GM19324 (cell line): ENCODE measurements around the gene UHRF2.
"Not testable (repeated sequence)": the region's sequence is repeated elsewhere in the genome, so short reads cannot be mapped to it uniquely, and the experiment has no call there.

ENCODE experiments used
- ATAC-seq: cut with Tn5 transposase; IDR thresholded peaks from one replicate; pipeline ENCODE4 v1.9.1; 2021; ENCODE audit warnings: mild to moderate bottlenecking, moderate library complexity; ENCODE audit not compliant: unreplicated experiment, low FRiP score

The UHRF2 gene

GRCh38 chr9:6484210-6484609 is 71.2 kb downstream of the UHRF2 start:
- no peak for ATAC-seq

- no peak for ATAC-seq
These were observed 75.4 kb downstream of the UHRF2 start for GRCh38 chr9:6488395-6488794.

GRCh38 chr9:6489099-6489498 is 76.1 kb downstream of the UHRF2 start:
- ATAC-seq, result no peak

- no peak for ATAC-seq
These were observed 77.9 kb downstream of the UHRF2 start for GRCh38 chr9:6490863-6491262.

GRCh38 chr9:6495466-6495865 is 82.5 kb downstream of the UHRF2 start:
- ATAC-seq, result no peak

- no peak for ATAC-seq
These were observed 86.0 kb downstream of the UHRF2 start for GRCh38 chr9:6498982-6499381.

- no peak for ATAC-seq
These were observed 88.7 kb downstream of the UHRF2 start for GRCh38 chr9:6501526-6502210.

GRCh38 chr9:6502399-6502798 is 89.4 kb downstream of the UHRF2 start:
- ATAC-seq, result no peak

GRCh38 chr9:6506571-6506970 is 93.6 kb downstream of the UHRF2 start:
- ATAC-seq, result no peak

GRCh38 chr9:6512085-6512657 is 99.2 kb downstream of the UHRF2 start:
- no peak for ATAC-seq

- ATAC-seq, result no peak
These were observed 109.3 kb downstream of the UHRF2 start for GRCh38 chr9:6522263-6522662.

- ATAC-seq, result no peak
These were observed 112.5 kb downstream of the UHRF2 start for GRCh38 chr9:6525326-6526045.

- ATAC-seq, result no peak
These were observed 122.6 kb downstream of the UHRF2 start for GRCh38 chr9:6535594-6535993.

- ATAC-seq, result no peak
These were observed 125.7 kb downstream of the UHRF2 start for GRCh38 chr9:6538666-6539071.

GRCh38 chr9:6542617-6543016 is 129.6 kb downstream of the UHRF2 start:
- not testable (repeated sequence) for ATAC-seq

- no peak for ATAC-seq
These were observed 130.2 kb downstream of the UHRF2 start for GRCh38 chr9:6543204-6543603.

GRCh38 chr9:6545017-6545691 is 132.2 kb downstream of the UHRF2 start:
- no peak for ATAC-seq

GRCh38 chr9:6549106-6549800 is 136.3 kb downstream of the UHRF2 start:
- no peak for ATAC-seq

- no peak for ATAC-seq
These were observed 138.1 kb downstream of the UHRF2 start for GRCh38 chr9:6551136-6551535.

GRCh38 chr9:6552033-6552432 is 139.0 kb downstream of the UHRF2 start:
- no peak for ATAC-seq
